Measurements from ENCODE around the gene MYH14. TPM values are rescaled to one million over a fixed set of nuclear protein-coding genes. Genes with fewer than 3 reads are reported as not detected.

MYH14 gene
- total and polyA plus RNA-seq, 2 of the 4 experiments (the other 2 are of a cell fraction) = not detected

DNA sequence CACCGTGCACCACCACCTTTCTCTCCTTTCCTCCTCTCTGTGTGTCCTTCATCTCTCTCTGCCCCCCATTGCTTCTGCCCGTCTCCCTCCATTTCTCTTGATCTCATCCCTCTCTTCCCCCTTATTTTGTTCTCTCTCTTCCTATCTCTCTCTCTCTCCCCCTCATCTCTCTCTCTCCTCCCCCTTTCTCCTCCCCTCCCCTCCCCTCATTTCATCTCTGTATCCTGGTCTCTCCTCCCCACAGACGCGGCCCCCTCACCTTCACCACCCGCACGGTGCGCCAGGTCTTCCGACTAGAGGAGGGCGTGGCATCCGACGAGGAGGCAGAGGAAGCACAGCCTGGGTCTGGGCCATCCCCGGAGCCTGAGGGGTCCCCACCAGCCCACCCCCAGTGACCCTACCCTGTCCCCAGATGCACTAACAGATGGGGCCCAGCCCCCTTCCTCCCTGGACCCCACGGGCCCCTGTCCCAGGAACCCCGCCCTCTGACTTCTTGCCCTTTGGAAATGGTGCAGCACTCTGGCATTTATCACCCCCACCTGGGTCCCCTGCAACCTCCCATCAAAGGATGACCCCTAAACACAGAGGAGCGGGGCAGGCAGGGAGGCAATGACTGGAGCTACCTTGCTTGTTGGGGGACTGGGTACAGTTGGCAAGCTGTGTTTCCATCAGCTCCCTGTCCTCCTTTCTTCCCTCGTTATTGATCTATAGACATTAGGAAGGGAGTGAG lies 106.1 kb downstream of the MYH14 start:
- H4K20me1 ChIP-seq (ENCODE audit: insufficient read depth, low read length) = no peaks in the 10 kb centered on the region
- H3K14ac ChIP-seq (replicated peaks; ENCODE audit: low read depth, low read length) = no peak overlapping the region
- H3K56ac ChIP-seq (ENCODE audit: extremely low read depth, insufficient read depth, low read length) = no peak overlapping the region
- no peak overlapping the region for H2BK120ac ChIP-seq (ENCODE audit: low read depth, low read length)
- ChIA-PET CTCF (no interaction called here), POLR2A (ENCODE audit: unreplicated experiment) (no interaction called here)
- in situ Hi-C loops (cut with MboI; ENCODE audit: low sequenced_read_pairs) (no loop called here), dilution Hi-C loops (cut with HindIII; ENCODE audit: low sequenced_read_pairs, unreplicated experiment) (no loop called here), intact Hi-C loops (cut with micrococcal nuclease) (no loop called here)
- no peak overlapping the region for H3K4ac ChIP-seq (ENCODE audit: low read depth, low read length)
- no peak overlapping the region for H4K5ac ChIP-seq (ENCODE audit: low read depth, low read length)
- no peak overlapping the region for H2BK20ac ChIP-seq (ENCODE audit: low read depth, low read length)
- no peaks in the 10 kb centered on the region for H3K36me3 ChIP-seq (ENCODE audit: control insufficient read depth, insufficient read depth, low read length)
- no peak overlapping the region for H2AK5ac ChIP-seq (ENCODE audit: low read depth, low read length)
- H3K9me3 ChIP-seq (ENCODE audit: control insufficient read depth, insufficient read depth, low read length) = peaks cover 3% of the 10 kb centered on the region; the same call in 1 of the 2 replicates
- 45% methylated on average over 2 of the region's 16 CpGs; no CpG with 5 or more reads in 1 of the 2 experiments for WGBS, 2 experiments (ENCODE audit: extremely low coverage in 2 of 2, insufficient read length in 1 of 2)
- TF ChIP-seq RAD21 (IDR thresholded peaks at IDR 0.05; ENCODE audit: low read length) (no peak), CEBPB (IDR thresholded peaks at IDR 0.05; ENCODE audit: low read depth, low read length) (no peak), SMC3 (IDR thresholded peaks at IDR 0.05; ENCODE audit: low read depth, low read length) (no peak)
- H2BK5ac ChIP-seq (ENCODE audit: low read depth, low read length, poor library complexity, severe bottlenecking) = no peak overlapping the region
- no peak overlapping the region for H2AK9ac ChIP-seq (replicated peaks; ENCODE audit: low read depth, low read length, poor library complexity)
- no peaks in the 10 kb centered on the region for H3K79me1 ChIP-seq (ENCODE audit: low read depth in 1 of 2, low read length in 2 of 2)
- H2BK15ac ChIP-seq (ENCODE audit: low read depth, low read length) = no peak overlapping the region
- no peaks in the 10 kb centered on the region for H3K4me1 ChIP-seq (ENCODE audit: control insufficient read depth, insufficient read depth, low read length)
- no peaks in the 10 kb centered on the region for H3K9me1 ChIP-seq (ENCODE audit: insufficient read depth, low read length)
- no peak overlapping the region for H3K4me2 ChIP-seq (ENCODE audit: low read depth, low read length)
- H4K91ac ChIP-seq (ENCODE audit: insufficient read depth, low read depth, low read length) = no peak overlapping the region
- no TSS peak for BruUV-seq (replicated peaks)
- H3K9ac ChIP-seq (ENCODE audit: low read depth, low read length) = no peak overlapping the region
- no peak overlapping the region for H3K4me3 ChIP-seq (ENCODE audit: insufficient read depth, low read depth, low read length)
- H3K27ac ChIP-seq (ENCODE audit: insufficient read depth, low read length) = no peak overlapping the region
- DNase-seq (no peak), ATAC-seq (ENCODE audit: low read depth) (no peak)
- no peak overlapping the region for H3K18ac ChIP-seq (ENCODE audit: low read depth, low read length)
- H3K23ac ChIP-seq (ENCODE audit: low read depth, low read length) = no peak overlapping the region
- no peak overlapping the region for H2AFZ ChIP-seq (replicated peaks; ENCODE audit: low read length, poor library complexity)
- H3K27me3 ChIP-seq (ENCODE audit: control insufficient read depth, insufficient read depth, low read length) = peaks cover 30% of the 10 kb centered on the region
- no peak overlapping the region for H4K8ac ChIP-seq (ENCODE audit: low read depth in 2 of 2, low read length in 2 of 2)

Measured in IMR-90 (cell line).